K562 (cell line): Measurements from ENCODE around the gene NDUFV2. TPM values are rescaled to one million over a fixed set of nuclear protein-coding genes. Genes with fewer than 3 reads are reported as not detected.

Experiments
- CAMTA2 ChIP-seq: fragments of 250-450 bp; sonication (Bioruptor Pico); conservative IDR thresholded peaks from 2 replicates; pipeline ENCODE4 v1.5.1; 2022
- CREB5 ChIP-seq: fragments of 250-450 bp; sonication (Bioruptor Pico); IDR thresholded peaks from 2 replicates; pipeline ENCODE4 v1.5.0; 2020; ENCODE audit warnings: mild to moderate bottlenecking
- E2F8 ChIP-seq: fragments of 450-650 bp; IDR thresholded peaks from 2 replicates; pipeline ENCODE4 v1.7.1; 2018; ENCODE audit warnings: mild to moderate bottlenecking, low read depth; ENCODE audit not compliant: partially characterized antibody
- EGR1 ChIP-seq: fragments of 450-650 bp; conservative IDR thresholded peaks from 2 replicates; pipeline ENCODE4 v1.6.1; 2017; ENCODE audit warnings: mild to moderate bottlenecking
- LARP7 ChIP-seq: fragments of 450-650 bp; IDR thresholded peaks from 2 replicates; pipeline ENCODE4 v1.6.1; 2016
- NFE2L1 ChIP-seq: fragments of 450-650 bp; IDR thresholded peaks from 2 replicates; pipeline ENCODE4 v1.6.1; 2016; ENCODE audit warnings: missing genetic modification characterization, low read depth, mild to moderate bottlenecking, missing compliant biosample characterization, moderate library complexity, borderline replicate concordance
- PKNOX1 ChIP-seq: fragments of 450-650 bp; IDR thresholded peaks from 2 replicates; pipeline ENCODE4 v1.6.1; 2016
- POLR2A ChIP-seq: fragments of 450-650 bp; conservative IDR thresholded peaks from 2 replicates; pipeline ENCODE4 v1.6.1; 2016
- RUNX1 ChIP-seq: sonication (generic); IDR thresholded peaks from 2 replicates; pipeline ENCODE4 v1.6.1; 2016; ENCODE audit warnings: antibody characterized with exemption, low read depth
- SREBF2 ChIP-seq: sonication (generic); formaldehyde crosslinking; IDR thresholded peaks from 2 replicates; pipeline ENCODE4 v1.4.0; 2020; ENCODE audit warnings: mild to moderate bottlenecking, missing genetic modification reagents
- ZNF696 ChIP-seq: fragments of 250-450 bp; sonication (Bioruptor Pico); conservative IDR thresholded peaks from 2 replicates; pipeline ENCODE4 v1.4.0; 2020; ENCODE audit warnings: mild to moderate bottlenecking, moderate library complexity
- ZNF699 ChIP-seq: fragments of 250-450 bp; sonication (Bioruptor Pico); IDR thresholded peaks from 2 replicates; pipeline ENCODE4 v1.8.0; 2021; ENCODE audit warnings: mild to moderate bottlenecking, moderate library complexity; ENCODE audit not compliant: insufficient replicate concordance
- polyA plus RNA-seq, 8 experiments: library from polyadenylated mRNA; depleted of rRNA in 4 of 8; stranded (reverse) in 5 of 8; unstranded in 3 of 8; fragments of >200 nt; fragmentation: Nextera tagmentation in 2 of 8; fragmentation: Illumina TruSeq in 1 of 8; extraction: Ambion mirVana in 2 of 8; extraction: Trizol in 1 of 8; gene quantifications; 2 replicates each; pipeline versions ENCODE4 v1.2.1 to v1.2.3, GENCODE V29; 2011 to 2014; ENCODE audit warnings: inconsistent platforms in 1 of 8, missing spikeins in 1 of 8
- total RNA-seq, 7 experiments: library from RNA; depleted of rRNA in 6 of 7; stranded (reverse); fragments of >200 nt in 6 of 7; fragmentation: Illumina TruSeq in 2 of 7; extraction: Trizol in 2 of 7; gene quantifications; 2 replicates each; pipeline versions ENCODE4 v1.2.1 to v1.2.3, GENCODE V29; 2011 to 2021; ENCODE audit warnings: low replicate concordance in 1 of 7
- TF ChIP-seq, protein P1 (sequence below): fragments of 450-650 bp; IDR thresholded peaks from one replicate; pipeline ENCODE4 v1.6.1; 2018; ENCODE audit warnings: mild to moderate bottlenecking, moderate library complexity; ENCODE audit not compliant: partially characterized antibody
- TF ChIP-seq, protein P2 (sequence below), 3 experiments: IDR thresholded peaks in 2 of 3; conservative IDR thresholded peaks in 1 of 3; 2 replicates each; pipeline ENCODE4 v1.5.1; 2011 to 2012; ENCODE audit warnings: low read length in 3 of 3, mild to moderate bottlenecking in 3 of 3, control low read depth in 2 of 3, improper control_type of control experiment in 1 of 3, inconsistent platforms in 1 of 3, low read depth in 1 of 3, mixed read lengths in 1 of 3, moderate library complexity in 1 of 3; ENCODE audit not compliant: insufficient read depth in 2 of 3
- TF ChIP-seq, protein P3 (sequence below): sonication (generic); formaldehyde crosslinking; IDR thresholded peaks from 2 replicates; pipeline ENCODE4 v1.8.0; 2022; ENCODE audit warnings: mild to moderate bottlenecking, missing genetic modification reagents
- TF ChIP-seq, protein P4 (sequence below): fragments of 450-650 bp; IDR thresholded peaks from 2 replicates; pipeline ENCODE4 v1.6.1; 2016; ENCODE audit warnings: antibody characterized with exemption

NDUFV2 gene
- total and polyA plus RNA-seq, 9 of the 15 experiments (the other 6 are each of a cell fraction or from before 2014, with no cell fraction given), result 213 to 550 (median 384) TPM

DNA sequence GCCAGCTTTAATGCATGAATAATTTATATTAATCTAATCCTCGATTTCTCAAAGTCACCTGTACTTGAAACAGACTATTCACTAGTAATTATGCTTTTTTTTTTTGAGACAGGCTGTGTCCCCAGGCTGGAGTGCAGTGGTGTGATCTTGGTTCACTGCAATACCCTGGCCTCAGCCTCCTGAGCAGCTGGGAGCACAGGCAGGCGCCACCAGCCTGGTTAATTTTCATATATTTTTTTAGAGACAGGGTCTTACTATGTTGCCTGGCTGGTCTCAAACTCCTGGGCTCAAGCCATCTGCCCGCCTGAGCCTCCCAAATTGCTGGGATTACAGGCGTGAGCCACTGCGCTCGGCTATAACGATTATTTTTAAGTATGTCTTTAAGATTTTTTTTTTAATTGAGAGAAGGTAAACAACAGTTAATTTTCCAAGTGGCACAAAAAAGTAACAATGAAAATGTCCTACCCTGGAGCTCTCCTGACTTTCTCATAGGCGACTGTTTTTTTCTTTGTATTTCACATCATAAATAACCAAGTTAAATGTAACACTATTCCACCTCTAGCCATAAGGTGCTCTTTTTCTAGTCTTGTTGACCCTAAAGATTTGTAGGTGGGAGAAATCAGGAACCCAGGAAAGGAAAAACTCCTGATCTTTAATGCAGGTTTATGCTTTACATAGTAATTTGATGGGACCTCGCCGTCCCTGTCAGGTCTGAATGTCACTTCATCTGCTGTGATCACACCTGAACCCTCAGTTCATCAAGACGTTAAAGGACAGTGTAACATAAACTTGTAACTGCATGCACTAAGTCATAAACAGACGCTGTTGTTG lies 32.8 kb downstream of the NDUFV2 start (continued):
- TF ChIP-seq, protein P1, sequence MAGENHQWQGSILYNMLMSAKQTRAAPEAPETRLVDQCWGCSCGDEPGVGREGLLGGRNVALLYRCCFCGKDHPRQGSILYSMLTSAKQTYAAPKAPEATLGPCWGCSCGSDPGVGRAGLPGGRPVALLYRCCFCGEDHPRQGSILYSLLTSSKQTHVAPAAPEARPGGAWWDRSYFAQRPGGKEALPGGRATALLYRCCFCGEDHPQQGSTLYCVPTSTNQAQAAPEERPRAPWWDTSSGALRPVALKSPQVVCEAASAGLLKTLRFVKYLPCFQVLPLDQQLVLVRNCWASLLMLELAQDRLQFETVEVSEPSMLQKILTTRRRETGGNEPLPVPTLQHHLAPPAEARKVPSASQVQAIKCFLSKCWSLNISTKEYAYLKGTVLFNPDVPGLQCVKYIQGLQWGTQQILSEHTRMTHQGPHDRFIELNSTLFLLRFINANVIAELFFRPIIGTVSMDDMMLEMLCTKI, result no peak
- no peak for TF ChIP-seq ZNF696 (CRISPR knock-in tag)
- TF ChIP-seq PKNOX1, result peak; percentile 52
- TF ChIP-seq, protein P2, sequence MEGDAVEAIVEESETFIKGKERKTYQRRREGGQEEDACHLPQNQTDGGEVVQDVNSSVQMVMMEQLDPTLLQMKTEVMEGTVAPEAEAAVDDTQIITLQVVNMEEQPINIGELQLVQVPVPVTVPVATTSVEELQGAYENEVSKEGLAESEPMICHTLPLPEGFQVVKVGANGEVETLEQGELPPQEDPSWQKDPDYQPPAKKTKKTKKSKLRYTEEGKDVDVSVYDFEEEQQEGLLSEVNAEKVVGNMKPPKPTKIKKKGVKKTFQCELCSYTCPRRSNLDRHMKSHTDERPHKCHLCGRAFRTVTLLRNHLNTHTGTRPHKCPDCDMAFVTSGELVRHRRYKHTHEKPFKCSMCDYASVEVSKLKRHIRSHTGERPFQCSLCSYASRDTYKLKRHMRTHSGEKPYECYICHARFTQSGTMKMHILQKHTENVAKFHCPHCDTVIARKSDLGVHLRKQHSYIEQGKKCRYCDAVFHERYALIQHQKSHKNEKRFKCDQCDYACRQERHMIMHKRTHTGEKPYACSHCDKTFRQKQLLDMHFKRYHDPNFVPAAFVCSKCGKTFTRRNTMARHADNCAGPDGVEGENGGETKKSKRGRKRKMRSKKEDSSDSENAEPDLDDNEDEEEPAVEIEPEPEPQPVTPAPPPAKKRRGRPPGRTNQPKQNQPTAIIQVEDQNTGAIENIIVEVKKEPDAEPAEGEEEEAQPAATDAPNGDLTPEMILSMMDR (IDR thresholded peaks at IDR 0.05 in 2 of 3, conservative IDR thresholded peaks at IDR 0.05 in 1 of 3; ENCODE audit: insufficient read depth in 2 of 3, low read depth in 1 of 3, low read length in 3 of 3), result no peak
- TF ChIP-seq POLR2A, result no peak
- TF ChIP-seq SREBF2 (CRISPR knock-in tag), result no peak
- TF ChIP-seq E2F8, result peak; percentile 9
- no peak for TF ChIP-seq ZNF699 (CRISPR knock-in tag)
- TF ChIP-seq CREB5 (CRISPR knock-in tag), result no peak
- no peak for TF ChIP-seq CAMTA2 (CRISPR knock-in tag)
- TF ChIP-seq EGR1, result no peak
- TF ChIP-seq, protein P3, sequence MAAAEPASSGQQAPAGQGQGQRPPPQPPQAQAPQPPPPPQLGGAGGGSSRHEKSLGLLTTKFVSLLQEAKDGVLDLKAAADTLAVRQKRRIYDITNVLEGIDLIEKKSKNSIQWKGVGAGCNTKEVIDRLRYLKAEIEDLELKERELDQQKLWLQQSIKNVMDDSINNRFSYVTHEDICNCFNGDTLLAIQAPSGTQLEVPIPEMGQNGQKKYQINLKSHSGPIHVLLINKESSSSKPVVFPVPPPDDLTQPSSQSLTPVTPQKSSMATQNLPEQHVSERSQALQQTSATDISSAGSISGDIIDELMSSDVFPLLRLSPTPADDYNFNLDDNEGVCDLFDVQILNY (CRISPR knock-in tag), result no peak
- TF ChIP-seq RUNX1, result no peak
- TF ChIP-seq LARP7, result no peak
- TF ChIP-seq NFE2L1 (tag), result no peak
- TF ChIP-seq, protein P4, sequence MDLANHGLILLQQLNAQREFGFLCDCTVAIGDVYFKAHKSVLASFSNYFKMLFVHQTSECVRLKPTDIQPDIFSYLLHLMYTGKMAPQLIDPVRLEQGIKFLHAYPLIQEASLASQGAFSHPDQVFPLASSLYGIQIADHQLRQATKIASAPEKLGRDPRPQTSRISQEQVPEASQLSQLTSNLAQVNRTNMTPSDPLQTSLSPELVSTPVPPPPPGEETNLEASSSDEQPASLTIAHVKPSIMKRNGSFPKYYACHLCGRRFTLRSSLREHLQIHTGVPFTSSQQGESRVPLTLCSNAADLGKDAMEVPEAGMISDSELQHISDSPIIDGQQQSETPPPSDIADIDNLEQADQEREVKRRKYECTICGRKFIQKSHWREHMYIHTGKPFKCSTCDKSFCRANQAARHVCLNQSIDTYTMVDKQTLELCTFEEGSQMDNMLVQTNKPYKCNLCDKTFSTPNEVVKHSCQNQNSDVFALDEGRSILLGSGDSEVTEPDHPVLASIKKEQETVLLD, result no peak
